ENCODE results near the gene SLC25A28. TPM values are rescaled to one million over a fixed set of nuclear protein-coding genes. Genes with fewer than 3 reads are reported as not detected.
"Not testable (repeated sequence)": the region's sequence is repeated elsewhere in the genome, so short reads cannot be mapped to it uniquely, and the experiment has no call there.

The SLC25A28 gene
- total RNA-seq, 2 donors from 2014 or later = 86.2 to 98.9 TPM

DNA sequence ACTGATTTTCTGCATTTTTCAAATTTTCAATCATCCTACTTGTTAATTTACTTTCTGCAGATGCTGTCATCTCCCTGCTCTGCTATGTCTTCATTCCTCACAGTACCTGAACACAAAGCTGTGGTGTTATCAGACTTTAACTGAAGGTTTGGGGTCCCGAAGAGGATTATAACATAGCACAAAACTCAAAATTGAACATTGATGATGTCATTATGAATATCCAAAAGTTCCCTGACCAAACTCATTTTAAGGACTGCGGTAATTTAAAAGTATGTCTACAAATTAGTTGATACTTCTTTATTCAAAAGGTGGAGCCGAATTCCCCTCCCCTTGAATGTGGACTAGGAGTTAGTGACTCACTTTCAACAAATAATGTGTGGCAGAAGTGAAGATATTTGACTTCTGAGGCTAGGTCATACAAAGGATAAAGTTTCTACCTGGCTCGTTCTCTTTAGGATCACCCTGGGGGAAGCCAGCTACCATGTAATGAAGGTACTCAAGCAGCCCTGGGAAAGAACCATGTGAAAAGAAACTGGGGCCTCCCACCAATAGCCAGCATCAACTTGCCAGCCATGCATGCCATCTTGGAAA, 32.7 kb upstream of the SLC25A28 start:
- no peak for ATAC-seq (replicated peaks in 1 of 2)
- no peak for DNase-seq
- no peaks in the 10 kb centered on the region for H3K9me3 Mint-ChIP-seq
- H3K4me3 Mint-ChIP-seq = no peak overlapping the region
- peaks cover 6% of the 10 kb centered on the region for H3K4me1 Mint-ChIP-seq (ENCODE audit: low read depth)
- peaks cover 0 to 2% of the 10 kb centered on the region in 2 donors for H3K36me3 Mint-ChIP-seq (ENCODE audit: insufficient read depth in 2 of 2)
- peaks cover 46% of the 10 kb centered on the region for H3K27me3 Mint-ChIP-seq (ENCODE audit: low read depth)
- no peak overlapping the region for H3K27ac Mint-ChIP-seq

DNA sequence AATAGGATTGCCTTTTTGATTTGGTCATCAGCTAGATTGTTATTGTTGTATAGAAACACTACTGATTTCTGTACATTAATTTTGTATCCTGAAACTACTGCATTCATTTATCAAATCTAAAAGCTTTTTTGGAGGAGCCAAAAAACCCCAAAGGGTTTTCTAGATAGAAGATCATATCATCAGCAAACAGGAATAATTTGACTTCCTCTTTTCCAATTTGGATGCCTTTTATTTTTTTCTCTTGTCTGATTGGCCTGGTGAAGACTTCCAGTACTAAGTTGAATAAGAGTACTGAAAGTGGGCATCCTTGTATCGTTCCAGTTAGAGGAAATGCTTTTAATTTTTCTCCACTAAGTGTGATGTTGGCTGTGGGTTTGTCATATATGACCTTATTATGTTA, 28.5 kb upstream of the SLC25A28 start:
- Mint-ChIP-seq H3K27ac (no peak overlapping the region), H3K27me3 (ENCODE audit: low read depth) (peaks cover 52% of the 10 kb centered on the region)
- ATAC-seq (replicated peaks in 1 of 2) = no peak

DNA sequence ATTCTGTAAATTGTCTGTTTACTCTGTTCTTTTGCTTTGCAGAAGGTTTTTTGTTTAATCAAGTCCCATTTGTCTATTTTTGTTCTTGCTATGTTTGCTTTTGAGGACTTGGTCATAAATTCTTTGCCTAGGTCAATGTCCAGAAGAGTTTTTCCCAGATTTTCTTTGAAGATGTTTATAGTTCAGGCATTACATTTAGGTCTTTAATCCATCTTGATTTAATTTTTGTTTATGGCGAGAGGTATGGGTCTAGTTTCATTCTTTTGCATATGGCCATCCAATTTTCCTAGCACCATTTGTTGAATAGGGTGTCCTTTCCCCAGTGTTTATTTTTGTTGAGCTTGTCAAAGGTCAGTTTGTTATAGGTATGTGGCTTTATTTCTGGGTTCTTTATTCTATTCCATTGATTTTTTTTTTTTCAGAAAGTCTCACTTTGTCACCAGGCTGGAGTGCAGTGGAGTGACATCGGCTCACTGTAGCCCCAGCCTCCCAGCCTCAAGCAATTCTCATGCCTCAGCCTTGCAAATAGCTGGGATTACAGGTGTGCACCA, 27.4 kb upstream of the SLC25A28 start:
- H3K9me3 Mint-ChIP-seq = peaks cover 3 to 8% of the 10 kb centered on the region in 2 donors

More for the DNA sequence above, 28.5 kb upstream of the SLC25A28 start:
- peaks cover 3 to 8% of the 10 kb centered on the region in 2 donors for H3K9me3 Mint-ChIP-seq
- peaks cover 2 to 8% of the 10 kb centered on the region in 2 donors for H3K36me3 Mint-ChIP-seq (ENCODE audit: insufficient read depth in 2 of 2)
- H3K4me1 Mint-ChIP-seq (ENCODE audit: low read depth) = no peaks in the 10 kb centered on the region
- no peak overlapping the region for H3K4me3 Mint-ChIP-seq
- no peak for DNase-seq

DNA sequence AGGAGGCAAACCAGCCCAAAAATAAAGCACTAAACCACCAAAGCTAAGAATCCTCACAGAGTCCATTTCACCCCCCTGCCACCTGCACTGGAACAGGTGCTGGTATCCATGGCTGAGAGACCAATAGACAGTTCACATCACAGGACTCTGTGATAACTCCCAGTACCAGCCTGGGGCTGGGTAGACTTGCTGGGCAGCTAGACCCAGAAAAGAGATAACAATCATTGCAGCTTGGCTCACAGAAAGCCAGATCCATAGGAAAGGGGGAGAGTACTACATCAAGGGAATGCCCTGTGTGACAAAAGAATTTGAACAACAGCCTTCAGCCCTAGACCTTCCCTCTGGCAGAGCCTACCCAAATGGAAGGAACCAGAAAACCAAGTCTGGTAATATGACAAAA, 13.6 kb upstream of the SLC25A28 start:
- DNase-seq = no peak
- Mint-ChIP-seq H3K36me3 (ENCODE audit: insufficient read depth in 2 of 2) (no peaks in the 10 kb centered on the region), H3K4me1 (ENCODE audit: low read depth) (peaks cover 7% of the 10 kb centered on the region), H3K27me3 (ENCODE audit: low read depth) (peaks cover 57% of the 10 kb centered on the region), H3K27ac (no peak overlapping the region), H3K4me3 (no peak overlapping the region), H3K9me3 (no peaks in the 10 kb centered on the region)
- no peak for ATAC-seq (replicated peaks in 1 of 2)

More for the DNA sequence above, 27.4 kb upstream of the SLC25A28 start:
- ATAC-seq (replicated peaks in 1 of 2) = no peak
- H3K4me1 Mint-ChIP-seq (ENCODE audit: low read depth) = no peaks in the 10 kb centered on the region
- H3K27ac Mint-ChIP-seq = no peak overlapping the region
- peaks cover 59% of the 10 kb centered on the region for H3K27me3 Mint-ChIP-seq (ENCODE audit: low read depth)
- peaks cover 2 to 8% of the 10 kb centered on the region in 2 donors for H3K36me3 Mint-ChIP-seq (ENCODE audit: insufficient read depth in 2 of 2)
- H3K4me3 Mint-ChIP-seq = no peak overlapping the region
- DNase-seq = no peak

DNA sequence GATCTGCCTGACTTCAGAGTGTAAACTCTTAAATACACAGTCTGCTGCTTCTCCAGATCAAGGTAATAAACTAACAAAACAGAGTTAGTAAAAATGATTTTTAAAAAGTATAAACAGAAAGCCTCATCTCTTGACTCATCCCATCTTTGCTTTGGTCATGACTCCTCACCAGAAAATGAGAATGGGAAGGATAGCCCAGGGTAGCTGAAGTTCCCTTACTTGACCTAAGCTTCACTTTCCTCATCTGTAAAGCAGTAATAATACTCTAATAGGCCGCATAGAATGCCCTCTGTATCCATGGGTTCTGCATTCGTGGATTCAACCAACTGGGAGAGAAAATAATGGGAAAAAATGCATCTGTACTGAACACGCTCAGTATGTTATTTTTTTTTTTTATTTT, 11.3 kb upstream of the SLC25A28 start:
- DNase-seq (no peak), ATAC-seq (replicated peaks in 1 of 2) (no peak)
- Mint-ChIP-seq H3K4me3 (no peak overlapping the region), H3K27ac (no peak overlapping the region), H3K9me3 (no peaks in the 10 kb centered on the region), H3K36me3 (ENCODE audit: insufficient read depth in 2 of 2) (no peaks in the 10 kb centered on the region), H3K27me3 (ENCODE audit: low read depth) (peaks cover 43% of the 10 kb centered on the region), H3K4me1 (ENCODE audit: low read depth) (peaks cover 17% of the 10 kb centered on the region)

DNA sequence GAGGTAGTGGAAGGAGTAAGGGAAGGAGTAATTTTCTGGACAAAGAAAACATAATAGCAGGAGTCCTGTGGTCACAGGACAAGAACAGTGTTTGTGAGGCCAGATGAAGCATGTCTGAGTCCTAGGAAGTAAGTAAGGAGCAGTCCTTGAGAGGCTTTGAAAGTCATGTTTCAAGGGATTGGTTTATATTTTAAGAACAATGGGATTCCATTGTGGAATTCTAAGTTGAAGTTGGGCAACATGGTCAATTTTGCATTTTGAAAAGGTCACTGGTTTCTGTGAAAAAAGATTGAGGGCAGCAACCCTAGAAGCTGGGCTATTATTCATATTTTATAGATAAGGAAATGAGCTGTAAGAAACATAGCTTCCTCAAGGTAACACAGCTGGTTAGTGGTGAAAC, 10.8 kb upstream of the SLC25A28 start:
- Mint-ChIP-seq H3K4me3 (no peak overlapping the region), H3K4me1 (ENCODE audit: low read depth) (peaks cover 17% of the 10 kb centered on the region), H3K27me3 (ENCODE audit: low read depth) (peaks cover 38% of the 10 kb centered on the region), H3K36me3 (ENCODE audit: insufficient read depth in 2 of 2) (no peaks in the 10 kb centered on the region), H3K9me3 (no peaks in the 10 kb centered on the region), H3K27ac (no peak overlapping the region)
- no peak for ATAC-seq (replicated peaks in 1 of 2)
- no peak for DNase-seq

DNA sequence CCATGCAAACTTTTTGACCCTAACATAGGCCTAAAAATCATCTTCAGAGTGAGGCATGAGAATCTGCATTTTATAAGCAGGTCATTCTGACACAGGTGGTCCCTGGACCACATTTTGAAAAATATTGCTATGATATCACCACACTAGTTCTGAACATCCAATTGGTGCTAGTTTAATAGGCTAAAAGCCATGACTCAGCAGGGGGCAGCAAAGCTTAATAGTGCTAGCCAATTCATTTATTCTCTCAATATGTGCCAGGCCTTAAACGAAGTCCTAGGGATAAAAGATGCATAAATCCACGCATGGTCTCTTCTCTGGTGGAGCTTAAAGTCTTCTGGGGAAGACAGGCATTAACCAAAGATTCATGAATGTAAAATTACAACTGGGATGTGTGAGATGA, 10.2 kb upstream of the SLC25A28 start:
- peaks cover 17% of the 10 kb centered on the region for H3K4me1 Mint-ChIP-seq (ENCODE audit: low read depth)
- no peaks in the 10 kb centered on the region for H3K9me3 Mint-ChIP-seq
- ATAC-seq (replicated peaks in 1 of 2) = no peak
- H3K36me3 Mint-ChIP-seq (ENCODE audit: insufficient read depth in 2 of 2) = no peaks in the 10 kb centered on the region
- H3K27ac Mint-ChIP-seq = no peak overlapping the region
- H3K27me3 Mint-ChIP-seq (ENCODE audit: low read depth) = peaks cover 43% of the 10 kb centered on the region
- no peak for DNase-seq
- no peak overlapping the region for H3K4me3 Mint-ChIP-seq

DNA sequence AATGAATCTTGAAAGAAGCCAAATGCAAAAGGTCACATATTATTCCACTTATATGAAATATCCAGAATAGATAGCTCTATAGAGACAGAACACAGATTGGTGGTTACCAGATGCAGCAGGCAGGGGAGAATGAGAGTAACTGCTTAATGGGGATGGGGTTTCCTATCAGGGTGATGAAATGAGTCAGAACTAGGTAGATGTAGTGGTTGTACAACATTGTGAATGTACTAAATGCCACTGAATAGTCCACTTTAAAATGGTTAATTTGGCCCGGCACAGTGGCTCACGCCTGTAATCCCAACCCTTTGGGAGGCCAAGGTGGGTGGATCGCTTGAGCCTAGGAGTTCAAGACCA, 9.4 kb upstream of the SLC25A28 start:
- H3K4me1 Mint-ChIP-seq (ENCODE audit: low read depth) = peaks cover 17% of the 10 kb centered on the region
- no peak for DNase-seq
- H3K27ac Mint-ChIP-seq = no peak overlapping the region
- peaks cover 41% of the 10 kb centered on the region for H3K27me3 Mint-ChIP-seq (ENCODE audit: low read depth)
- H3K4me3 Mint-ChIP-seq = no peak overlapping the region
- peak; percentile 49 to 59 for ATAC-seq (replicated peaks in 1 of 2)
- no peaks in the 10 kb centered on the region for H3K36me3 Mint-ChIP-seq (ENCODE audit: insufficient read depth in 2 of 2)
- no peaks in the 10 kb centered on the region for H3K9me3 Mint-ChIP-seq

DNA sequence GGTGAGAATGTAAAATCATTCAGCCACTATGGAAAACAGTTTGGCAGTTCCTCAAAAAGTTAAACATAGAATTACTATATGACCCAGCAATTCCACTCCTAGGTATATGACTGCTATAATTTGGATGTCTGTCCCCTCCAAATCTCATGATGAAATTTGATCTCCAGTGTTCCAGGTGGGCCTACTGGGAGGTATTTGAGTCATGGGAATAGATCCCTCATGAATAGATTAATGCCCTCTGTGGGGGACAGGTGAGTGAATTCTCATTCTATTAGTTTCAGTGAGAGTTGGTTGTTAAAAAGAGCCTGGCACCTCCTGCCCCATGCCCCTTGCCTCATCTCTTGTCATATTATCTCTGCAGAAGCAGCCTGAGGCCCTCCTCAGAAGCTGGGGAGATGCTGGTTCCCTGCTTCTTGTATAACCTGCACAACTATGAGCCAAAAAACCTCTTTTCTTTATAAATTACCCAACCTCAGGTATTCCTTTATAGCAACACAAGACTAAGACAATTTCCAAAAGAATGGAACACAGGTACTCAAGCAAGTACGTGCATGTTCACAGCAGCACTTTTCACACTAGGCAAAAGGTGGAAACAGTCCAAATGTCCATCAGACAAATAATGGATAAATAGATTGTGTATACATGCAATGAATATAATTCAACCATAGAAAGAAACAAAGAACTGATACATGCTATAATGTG, 8.8 kb upstream of the SLC25A28 start:
- ATAC-seq (replicated peaks in 1 of 2) (no peak), DNase-seq (no peak)
- H3K27me3 Mint-ChIP-seq (ENCODE audit: low read depth) = peaks cover 36% of the 10 kb centered on the region
- no peak overlapping the region for H3K4me3 Mint-ChIP-seq
- H3K27ac Mint-ChIP-seq = no peak overlapping the region
- H3K4me1 Mint-ChIP-seq (ENCODE audit: low read depth) = peaks cover 17% of the 10 kb centered on the region
- H3K36me3 Mint-ChIP-seq (ENCODE audit: insufficient read depth in 2 of 2) = no peaks in the 10 kb centered on the region
- H3K9me3 Mint-ChIP-seq = no peaks in the 10 kb centered on the region

DNA sequence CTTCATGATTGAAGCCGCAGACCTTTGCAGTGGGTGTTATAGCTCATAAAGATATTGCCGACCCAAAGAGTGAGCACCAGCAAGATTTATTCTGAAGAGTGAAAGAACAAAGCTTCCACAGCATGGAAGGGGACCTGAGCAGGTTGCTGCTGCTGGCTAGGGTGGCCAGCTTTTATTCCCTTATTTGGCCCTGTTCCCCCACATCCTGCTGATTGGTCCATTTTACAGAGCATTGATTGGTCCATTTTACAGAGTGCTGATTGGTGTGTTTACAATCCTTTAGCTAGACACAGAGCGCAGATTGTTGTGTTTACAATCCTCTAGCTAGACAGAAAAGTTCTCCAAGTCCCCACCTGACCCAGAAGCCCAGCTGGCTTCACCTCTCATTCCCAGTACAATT, 4.9 kb upstream of the SLC25A28 start:
- H3K4me3 Mint-ChIP-seq; H3K36me3 Mint-ChIP-seq (ENCODE audit: insufficient read depth in 2 of 2); H3K27ac Mint-ChIP-seq; ATAC-seq (replicated peaks in 1 of 2); H3K9me3 Mint-ChIP-seq; DNase-seq: not testable (repeated sequence)
- peaks cover 23% of the 10 kb centered on the region for H3K4me1 Mint-ChIP-seq (ENCODE audit: low read depth)
- peaks cover 12% of the 10 kb centered on the region for H3K27me3 Mint-ChIP-seq (ENCODE audit: low read depth)

DNA sequence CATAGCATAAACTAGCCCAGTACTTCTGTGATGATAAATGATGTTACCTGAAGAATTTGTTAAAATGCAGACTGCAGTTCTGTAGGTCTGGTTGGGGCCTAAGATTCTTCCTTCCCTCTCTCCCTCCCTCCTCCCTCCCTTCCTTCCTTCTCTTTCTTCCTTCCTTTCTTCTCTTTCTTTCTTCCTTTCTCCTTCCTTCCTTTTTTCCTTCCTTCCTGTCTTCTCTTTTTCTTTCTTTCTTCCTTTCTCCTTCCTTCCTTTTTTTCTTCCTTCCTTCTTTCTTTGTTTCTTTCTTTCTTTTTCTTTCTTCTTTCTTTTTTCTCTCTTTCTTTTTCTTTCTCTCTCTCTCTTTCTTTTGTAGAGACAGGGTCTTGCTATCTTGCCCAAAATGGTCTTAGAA, 3.7 kb upstream of the SLC25A28 start:
- no peaks in the 10 kb centered on the region for H3K9me3 Mint-ChIP-seq
- DNase-seq (no peak), ATAC-seq (replicated peaks in 1 of 2) (no peak)
- peak overlapping the region; percentile 1 for H3K27ac Mint-ChIP-seq
- peaks cover 21% of the 10 kb centered on the region for H3K4me1 Mint-ChIP-seq (ENCODE audit: low read depth)
- peaks cover 4 to 8% of the 10 kb centered on the region in 2 donors for H3K36me3 Mint-ChIP-seq (ENCODE audit: insufficient read depth in 2 of 2)
- H3K27me3 Mint-ChIP-seq (ENCODE audit: low read depth) = peaks cover 12% of the 10 kb centered on the region
- no peak overlapping the region for H3K4me3 Mint-ChIP-seq

DNA sequence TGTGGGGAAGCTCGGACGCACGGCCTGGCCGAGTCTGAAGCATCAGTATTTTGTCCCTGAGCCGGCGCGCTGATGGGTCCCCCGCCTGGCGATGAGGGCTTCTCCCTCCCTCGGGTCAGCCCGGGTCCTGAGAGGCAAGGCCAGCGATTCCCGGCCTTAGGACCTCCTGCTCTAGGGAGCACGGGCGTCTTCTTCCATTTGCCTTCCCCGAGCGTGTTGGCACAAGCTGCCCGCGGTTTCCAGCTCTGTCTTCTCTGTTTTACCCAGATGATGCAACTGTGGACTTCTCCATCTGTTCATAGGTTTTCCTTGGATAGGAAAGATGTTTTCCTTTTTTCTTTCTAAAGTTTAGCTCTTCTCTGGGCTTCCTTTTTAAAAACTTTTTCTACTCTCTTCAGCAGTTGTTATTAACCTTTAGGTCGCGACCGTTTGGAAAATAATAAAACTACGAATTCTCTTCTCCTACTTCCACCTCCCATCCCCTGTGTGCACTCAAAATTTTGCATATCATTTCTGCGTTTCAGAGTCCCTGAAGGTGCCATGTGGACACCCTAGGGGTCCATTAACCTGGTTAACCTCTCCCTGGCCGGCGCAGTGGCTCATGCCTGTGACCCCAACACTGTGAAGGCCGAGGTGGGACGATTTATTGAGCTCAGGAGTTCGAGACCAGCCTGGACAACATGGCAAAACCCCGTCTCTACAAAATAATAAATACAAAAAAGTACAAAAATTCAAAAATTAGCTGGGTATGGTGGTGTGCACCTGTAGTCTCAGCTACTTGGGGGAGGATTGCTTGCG, 1.4 kb upstream of the SLC25A28 start:
- peaks cover 5 to 12% of the 10 kb centered on the region in 2 donors for H3K36me3 Mint-ChIP-seq (ENCODE audit: insufficient read depth in 2 of 2)
- DNase-seq (no peak), ATAC-seq (replicated peaks in 1 of 2) (no peak)
- peak overlapping the region; percentile 91 to 93 for H3K4me3 Mint-ChIP-seq
- peaks cover 12% of the 10 kb centered on the region for H3K27me3 Mint-ChIP-seq (ENCODE audit: low read depth)
- peak overlapping the region; percentile 85 for H3K27ac Mint-ChIP-seq
- no peaks in the 10 kb centered on the region for H3K9me3 Mint-ChIP-seq
- peaks cover 34% of the 10 kb centered on the region for H3K4me1 Mint-ChIP-seq (ENCODE audit: low read depth)
